Keratinocyte (primary cell): Measurements from ENCODE around the gene MALL. TPM values are rescaled to one million over a fixed set of nuclear protein-coding genes. Genes with fewer than 3 reads are reported as not detected.

Experiments
- DNase-seq: peaks from one replicate; pipeline ENCODE4 v3.0.0-alpha.2; 2011; ENCODE audit warnings: low read depth, missing footprints, low spot score
- FAIRE-seq: peaks from 2 replicates; lab custom pipeline; 2011; peaks lifted over from hg19 to GRCh38; lab: Jason Lieb, UNC
- H2AFZ ChIP-seq: 2 replicates; pipeline ENCODE4 v1.6.0; 2012; ENCODE audit warnings: low read length, control low read depth, inconsistent platforms; ENCODE audit not compliant: control insufficient read depth
- H3K27ac ChIP-seq: 2 replicates; pipeline ENCODE4 v1.5.1; 2011; ENCODE audit warnings: low read length; ENCODE audit not compliant: control insufficient read depth, insufficient read depth
- H3K27me3 ChIP-seq: 3 replicates; pipeline ENCODE4 v1.6.0; 2011; ENCODE audit warnings: low read length; ENCODE audit not compliant: control insufficient read depth, insufficient read depth; ENCODE audit errors: extremely low read depth
- H3K36me3 ChIP-seq, 2 experiments: 2 replicates in 1 of 2; 3 replicates in 1 of 2; pipeline ENCODE4 v1.5.1; 2011; ENCODE audit warnings: low read length in 2 of 2, mild to moderate bottlenecking in 1 of 2; ENCODE audit not compliant: control insufficient read depth in 2 of 2, insufficient read depth in 2 of 2; ENCODE audit errors: extremely low read depth in 1 of 2
- H3K4me1 ChIP-seq: 3 replicates; pipeline ENCODE4 v1.5.1; 2011; ENCODE audit warnings: low read length; ENCODE audit not compliant: control insufficient read depth, insufficient read depth; ENCODE audit errors: extremely low read depth
- H3K4me2 ChIP-seq: 3 replicates; pipeline ENCODE4 v1.6.0; 2011; ENCODE audit warnings: low read depth, low read length; ENCODE audit not compliant: control insufficient read depth, insufficient read depth; ENCODE audit errors: extremely low read depth
- H3K4me3 ChIP-seq, 3 experiments: fragments of 200-600 bp in 1 of 3; sonication (generic) in 1 of 3; 2 replicates in 2 of 3; 3 replicates in 1 of 3; pipeline ENCODE4 v1.5.1; 2011 to 2016; ENCODE audit warnings: low read length in 3 of 3, mild to moderate bottlenecking in 3 of 3, control low read depth in 2 of 3, inconsistent platforms in 1 of 3, low read depth in 1 of 3, mixed read lengths in 1 of 3, mixed run types in 1 of 3, moderate library complexity in 1 of 3; ENCODE audit not compliant: control insufficient read depth in 2 of 3, insufficient read depth in 2 of 3; ENCODE audit errors: extremely low read depth in 1 of 3
- H3K79me2 ChIP-seq: 2 replicates; pipeline ENCODE4 v1.6.0; 2012; ENCODE audit warnings: low read length; ENCODE audit not compliant: control insufficient read depth, insufficient read depth
- H3K9ac ChIP-seq: 3 replicates; pipeline ENCODE4 v1.6.0; 2011; ENCODE audit warnings: low read length; ENCODE audit not compliant: control insufficient read depth, insufficient read depth; ENCODE audit errors: extremely low read depth
- H3K9me1 ChIP-seq: 3 replicates; pipeline ENCODE4 v1.6.0; 2011; ENCODE audit warnings: low read length; ENCODE audit not compliant: control insufficient read depth, insufficient read depth; ENCODE audit errors: extremely low read depth
- H3K9me3 ChIP-seq: 2 replicates; pipeline ENCODE4 v1.5.1; 2012; ENCODE audit warnings: low read depth, low read length; ENCODE audit not compliant: control insufficient read depth
- H4K20me1 ChIP-seq: 3 replicates; pipeline ENCODE4 v1.6.0; 2011; ENCODE audit warnings: low read length; ENCODE audit not compliant: control insufficient read depth, insufficient read depth; ENCODE audit errors: extremely low read depth
- CTCF ChIP-seq, 3 experiments: IDR thresholded peaks in 1 of 3; conservative IDR thresholded peaks in 1 of 3; optimal IDR thresholded peaks in 1 of 3; 2 replicates in 2 of 3; 3 replicates in 1 of 3; pipeline versions ENCODE3 to v1.5.1; 2011; ENCODE audit warnings: low read length in 3 of 3, mild to moderate bottlenecking in 3 of 3, moderate library complexity in 2 of 3, control low read depth in 1 of 3, inconsistent platforms in 1 of 3; ENCODE audit not compliant: insufficient read depth in 2 of 3; ENCODE audit errors: extremely low read depth in 1 of 3
- EZH2 ChIP-seq: IDR thresholded peaks from one replicate; pipeline ENCODE4 v1.6.1; 2012; ENCODE audit warnings: inconsistent platforms, mild to moderate bottlenecking, low read length, moderate library complexity
- dilution Hi-C: fragments of 300-500 bp; cut with MboI; formaldehyde crosslinking; loops from one replicate; pipeline ENCODE4 v1.7.0; 2020; ENCODE audit warnings: low sequenced_read_pairs; ENCODE audit not compliant: extremely low pct_ligation_motif_present
- polyA plus RNA-seq, 5 experiments: library from polyadenylated mRNA; depleted of rRNA in 3 of 5; stranded (reverse) in 3 of 5; stranded (forward) in 1 of 5; unstranded in 1 of 5; fragments of >200 nt; gene quantifications; 1 replicate in 1 of 5; 2 replicates in 3 of 5; 3 replicates in 1 of 5; pipeline versions ENCODE4 v1.2.1 to v1.2.3, GENCODE V29; 2011 to 2012; ENCODE audit warnings: missing spikeins in 2 of 5, low read depth in 1 of 5, low replicate concordance in 1 of 5

MALL gene
- polyA plus RNA-seq, 1 donor (not counting 4 experiments of a cell fraction or from before 2014, with no cell fraction given) = 29.0 TPM

- Histone ChIP-seq H2AFZ (peak overlapping the region; percentile 50), H3K4me1 (peaks cover 20% of the 10 kb centered on the region), H3K36me3 (no peaks in the 10 kb centered on the region), H3K9me3 (peaks cover 2% of the 10 kb centered on the region), H4K20me1 (no peaks in the 10 kb centered on the region), H3K9ac (peak overlapping the region; percentile 35), H3K27me3 (no peaks in the 10 kb centered on the region), H3K27ac (peak overlapping the region; percentile 84), H3K9me1 (peaks cover 3% of the 10 kb centered on the region), H3K4me2 (peak overlapping the region; percentile 69), H3K4me3 (peak overlapping the region in 1 of 3 experiments; percentile 6), H3K79me2 (no peaks in the 10 kb centered on the region)
- peak; percentile 88 for FAIRE-seq
- no peak for TF ChIP-seq EZH2
- no peak for TF ChIP-seq CTCF (optimal IDR thresholded peaks at IDR 0.05 in 1 of 3, IDR thresholded peaks at IDR 0.05 in 1 of 3, conservative IDR thresholded peaks at IDR 0.05 in 1 of 3; ENCODE audit: extremely low read depth in 1 of 3, insufficient read depth in 2 of 3, low read length in 3 of 3)
- DNase-seq = peak; percentile 67
- dilution Hi-C loops = no loop called here
These were observed 34.0 kb upstream of the MALL start for GRCh38 chr2:110149330-110150220.

- dilution Hi-C loops = no loop called here
- DNase-seq = no peak
These were observed 31.3 kb upstream of the MALL start for GRCh38 chr2:110146945-110147332.

More at GRCh38 chr2:110146945-110147332, 31.3 kb upstream of the MALL start:
- Histone ChIP-seq H4K20me1 (no peaks in the 10 kb centered on the region), H3K4me2 (no peak overlapping the region), H3K27ac (no peak overlapping the region), H3K36me3 (no peaks in the 10 kb centered on the region), H3K79me2 (no peaks in the 10 kb centered on the region), H3K27me3 (no peaks in the 10 kb centered on the region), H3K9me3 (no peaks in the 10 kb centered on the region), H3K9ac (no peak overlapping the region), H3K4me1 (peaks cover 17% of the 10 kb centered on the region), H3K4me3 (no peak overlapping the region), H2AFZ (no peak overlapping the region), H3K9me1 (peaks cover 3% of the 10 kb centered on the region)
- TF ChIP-seq CTCF (optimal IDR thresholded peaks at IDR 0.05 in 1 of 3, IDR thresholded peaks at IDR 0.05 in 1 of 3, conservative IDR thresholded peaks at IDR 0.05 in 1 of 3; ENCODE audit: extremely low read depth in 1 of 3, insufficient read depth in 2 of 3, low read length in 3 of 3) (no peak), EZH2 (no peak)
- no peak for FAIRE-seq
